Measurements from ENCODE around the gene MYADM.
"Not testable (repeated sequence)": the region's sequence is repeated elsewhere in the genome, so short reads cannot be mapped to it uniquely, and the experiment has no call there.

MYADM gene, protein sequence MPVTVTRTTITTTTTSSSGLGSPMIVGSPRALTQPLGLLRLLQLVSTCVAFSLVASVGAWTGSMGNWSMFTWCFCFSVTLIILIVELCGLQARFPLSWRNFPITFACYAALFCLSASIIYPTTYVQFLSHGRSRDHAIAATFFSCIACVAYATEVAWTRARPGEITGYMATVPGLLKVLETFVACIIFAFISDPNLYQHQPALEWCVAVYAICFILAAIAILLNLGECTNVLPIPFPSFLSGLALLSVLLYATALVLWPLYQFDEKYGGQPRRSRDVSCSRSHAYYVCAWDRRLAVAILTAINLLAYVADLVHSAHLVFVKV

DNA sequence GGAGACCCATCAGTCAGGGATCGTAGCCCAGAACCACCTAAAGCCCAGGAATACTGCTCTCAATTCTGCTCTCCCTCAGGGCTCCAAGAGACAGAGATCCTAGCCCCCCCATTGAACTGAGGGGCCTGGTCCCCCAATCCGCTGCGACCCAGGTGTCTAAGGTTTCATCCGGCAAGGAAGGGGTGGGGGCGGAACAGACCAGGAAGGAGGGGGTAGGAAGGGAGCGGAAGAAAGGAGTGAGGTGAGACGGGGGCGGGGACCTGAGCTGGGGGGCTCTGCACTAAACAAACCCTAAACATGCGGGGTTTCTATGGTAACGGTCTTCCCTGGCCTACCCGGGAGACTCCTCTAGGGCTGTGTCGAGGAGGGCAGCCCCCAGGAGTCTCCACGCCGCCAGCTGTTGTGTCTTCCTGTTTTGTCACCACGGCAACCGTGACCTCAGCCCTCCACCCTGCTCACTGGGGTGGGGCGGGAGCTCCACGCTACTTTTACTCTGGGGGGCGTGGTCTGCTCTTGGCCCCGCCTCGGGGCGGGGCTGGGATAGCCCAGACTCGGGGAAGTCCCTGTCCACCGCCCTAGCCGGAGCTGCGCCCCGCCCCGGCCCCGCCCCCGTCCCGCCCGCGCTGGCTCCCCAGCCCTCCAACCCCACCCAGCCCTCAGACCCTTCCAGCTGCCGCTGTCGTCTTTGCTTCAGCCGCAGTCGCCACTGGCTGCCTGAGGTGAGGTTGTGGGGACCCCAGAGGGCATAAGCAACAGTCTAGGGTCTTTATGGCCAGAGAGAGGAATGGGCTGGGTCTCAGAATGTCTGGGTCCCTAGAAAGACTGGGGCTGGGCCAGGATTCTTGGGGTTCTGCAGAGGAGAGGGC lies at the start of gene MYADM:
MYADM (plus strand) TSS at position 659 of the 866 bp plus-strand sequence. CDS start 5,647 bp downstream, outside the sequence.
- peak; percentile 100 for DNase-seq

DNA sequence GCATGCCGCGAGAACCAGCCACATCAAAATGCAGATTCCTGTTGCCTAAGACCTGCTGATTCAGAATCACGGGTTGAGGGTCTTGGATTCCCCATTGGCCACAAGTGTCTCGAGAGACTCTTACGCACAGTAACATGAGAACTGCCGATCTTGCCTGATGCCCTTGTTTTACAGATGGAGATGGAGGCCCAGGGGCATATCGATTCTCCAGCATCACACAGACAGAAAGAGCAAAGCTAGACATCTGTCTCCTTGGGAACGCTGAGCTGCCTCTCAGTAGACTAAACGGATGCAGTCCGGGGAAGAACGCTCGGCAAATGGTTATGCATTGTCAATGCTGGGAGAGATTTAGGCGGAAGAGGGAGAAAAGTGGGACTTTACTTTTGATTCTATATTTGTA lies 48.9 kb upstream of the MYADM start:
- no peak for DNase-seq

DNA sequence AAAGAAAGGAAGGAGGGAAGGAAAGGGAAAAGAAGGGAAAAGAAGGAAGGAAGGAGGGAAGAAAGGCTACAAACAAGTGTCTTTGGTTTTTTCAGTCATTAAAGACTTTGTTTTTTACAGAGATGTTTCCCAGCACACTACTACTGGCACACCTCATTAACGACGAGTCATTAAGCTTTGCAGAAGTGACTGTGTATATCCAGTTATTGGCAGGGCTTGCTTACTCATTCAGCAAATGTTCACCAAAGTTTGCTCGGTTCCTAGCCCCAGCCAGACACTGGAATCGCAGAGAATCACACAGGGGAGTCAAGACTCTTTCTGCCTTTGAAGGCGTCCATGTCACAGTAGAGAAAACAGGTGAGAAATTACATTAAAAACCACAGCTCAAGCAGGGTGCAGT lies 47.8 kb upstream of the MYADM start:
- DNase-seq, result no peak

DNA sequence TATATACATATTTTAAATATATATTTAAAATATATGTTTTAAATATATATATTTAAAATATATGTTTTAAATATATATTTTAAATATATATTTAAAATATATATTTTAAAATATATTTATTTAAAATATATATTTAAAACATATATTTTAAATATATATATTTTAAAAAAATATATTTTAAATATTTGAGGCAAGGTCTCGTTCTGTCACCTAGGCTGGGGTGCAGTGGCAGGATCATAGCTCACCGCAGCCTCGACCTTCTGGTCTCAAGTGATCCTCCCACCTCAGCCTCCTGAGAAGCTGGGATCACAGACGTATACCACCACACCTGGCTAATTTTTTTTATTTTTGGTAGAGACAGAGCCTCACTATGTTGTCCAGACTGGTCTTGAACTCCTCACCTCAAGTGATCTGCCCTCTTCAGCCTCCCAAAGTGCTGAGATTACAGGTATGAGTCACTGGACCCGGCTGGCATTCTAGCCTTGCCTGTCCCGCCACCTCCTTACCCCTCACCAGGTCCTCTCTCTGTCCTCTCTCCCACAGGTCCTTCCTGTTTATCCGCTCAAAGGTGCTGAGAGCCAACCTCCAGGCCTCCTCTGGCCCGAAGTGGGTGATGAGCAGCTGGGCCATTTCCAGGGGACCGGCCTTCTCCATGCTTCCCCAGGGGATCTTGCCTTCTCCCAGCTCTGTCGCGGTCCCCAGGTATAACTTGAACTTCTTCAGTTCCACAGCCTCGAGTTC lies 44.1 kb upstream of the MYADM start:
- DNase-seq, result no peak

DNA sequence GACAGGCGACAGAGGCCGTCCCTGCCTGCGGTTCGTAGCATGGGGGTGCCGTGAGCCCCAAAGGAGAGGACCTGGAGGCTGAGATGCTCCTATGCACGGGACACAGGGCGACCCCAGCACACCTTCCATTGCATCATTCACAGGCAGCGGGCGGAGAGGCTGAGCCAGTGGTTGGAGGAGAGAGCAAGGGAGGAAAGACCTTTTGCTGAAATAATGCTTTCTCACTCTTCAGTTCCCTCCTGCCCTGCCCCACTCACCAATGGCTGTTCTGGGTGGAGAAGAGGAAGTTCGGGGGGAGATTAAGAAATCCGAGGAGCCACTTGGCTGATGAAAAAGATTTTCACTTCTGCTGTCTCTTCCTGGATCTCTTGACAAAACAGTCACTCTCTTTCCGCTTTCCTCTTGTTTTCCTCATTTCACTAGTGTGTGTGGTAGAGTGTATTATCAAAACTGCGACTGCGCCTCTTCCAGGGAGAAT lies 43.5 kb upstream of the MYADM start, which contains the start of gene NLRP12:
NLRP12 (minus strand) TSS at position 181 of the 478 bp plus-strand sequence; CDS start at position 41, 140 bp downstream.
- DNase-seq, result peak; percentile 14 to 65

DNA sequence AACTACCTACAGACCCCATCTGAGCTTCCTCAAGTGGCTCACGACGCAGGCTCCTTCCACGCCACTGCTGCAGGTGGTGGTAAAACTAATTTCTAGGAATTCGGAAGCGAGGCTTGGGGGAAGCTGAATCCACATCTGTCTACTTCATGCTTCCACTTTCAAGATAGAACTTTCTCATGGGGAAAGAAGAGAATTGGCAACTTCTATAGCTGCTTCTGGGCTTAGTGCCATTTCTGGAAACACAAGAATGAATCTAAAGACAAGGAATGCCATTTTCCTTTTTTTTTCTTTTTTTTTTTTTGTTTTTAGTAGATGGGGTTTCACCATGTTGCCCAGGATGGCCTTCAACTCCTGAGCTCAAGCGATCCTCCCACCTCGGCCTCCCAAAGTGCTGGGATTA lies 40.8 kb upstream of the MYADM start:
- DNase-seq, result no peak

DNA sequence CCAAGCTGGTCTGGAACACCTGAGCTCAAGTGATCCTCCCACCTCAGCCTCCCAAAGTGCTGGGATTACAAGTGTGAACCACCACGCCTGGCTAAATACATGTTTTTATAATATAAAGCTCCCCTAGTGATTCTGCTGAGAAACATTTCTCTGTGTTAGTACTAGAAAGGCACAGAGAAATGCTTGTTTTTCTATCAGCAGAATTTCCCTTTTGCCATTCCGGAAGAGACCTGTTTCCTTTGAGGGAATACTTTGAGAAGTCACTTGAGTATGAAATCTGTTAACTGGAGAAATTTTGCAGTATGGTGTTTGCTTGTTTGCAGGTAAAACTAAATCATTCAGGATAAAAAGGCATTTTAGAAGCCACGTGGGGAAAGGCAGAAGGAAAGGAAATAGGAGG lies 39.2 kb upstream of the MYADM start:
- DNase-seq, result no peak

DNA sequence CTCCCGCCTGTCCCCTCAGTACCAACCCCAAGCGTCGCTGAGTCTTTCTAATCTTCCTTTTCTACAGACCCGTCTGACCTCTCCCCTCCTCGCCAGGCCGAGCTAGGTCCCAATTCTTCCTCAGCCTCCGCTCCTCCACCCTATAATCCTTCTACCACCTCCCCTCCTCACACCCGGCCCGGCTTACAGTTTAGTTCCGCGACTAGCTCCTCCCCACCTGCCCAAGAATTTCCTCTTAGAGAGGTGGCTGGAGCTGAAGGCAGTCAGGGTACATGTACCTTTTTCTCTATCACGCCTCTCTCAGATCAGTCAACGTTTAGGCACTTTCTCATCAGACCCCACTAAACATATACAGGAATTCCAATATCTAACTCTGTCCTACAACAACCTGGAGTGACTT lies 34.8 kb upstream of the MYADM start:
- DNase-seq, result not testable (repeated sequence)

DNA sequence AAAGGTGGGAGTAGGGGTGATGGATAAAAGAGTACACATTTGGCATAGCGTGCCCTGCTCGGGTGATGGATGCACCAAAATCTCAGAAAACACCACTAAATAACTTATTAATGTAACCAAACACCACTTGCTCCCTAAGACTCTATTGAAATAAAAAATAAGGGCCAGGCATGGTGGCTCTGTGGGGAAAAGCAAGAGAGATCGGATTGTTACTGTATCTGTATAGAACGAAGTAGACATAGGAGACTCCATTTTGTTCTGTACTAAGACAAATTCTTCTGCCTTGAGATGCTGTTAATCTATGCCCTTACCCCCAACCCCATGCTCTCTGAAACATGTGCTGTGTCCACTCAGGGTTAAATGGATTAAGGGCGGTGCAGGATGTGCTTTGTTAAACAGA lies 29.2 kb upstream of the MYADM start:
- DNase-seq, result not testable (repeated sequence)

DNA sequence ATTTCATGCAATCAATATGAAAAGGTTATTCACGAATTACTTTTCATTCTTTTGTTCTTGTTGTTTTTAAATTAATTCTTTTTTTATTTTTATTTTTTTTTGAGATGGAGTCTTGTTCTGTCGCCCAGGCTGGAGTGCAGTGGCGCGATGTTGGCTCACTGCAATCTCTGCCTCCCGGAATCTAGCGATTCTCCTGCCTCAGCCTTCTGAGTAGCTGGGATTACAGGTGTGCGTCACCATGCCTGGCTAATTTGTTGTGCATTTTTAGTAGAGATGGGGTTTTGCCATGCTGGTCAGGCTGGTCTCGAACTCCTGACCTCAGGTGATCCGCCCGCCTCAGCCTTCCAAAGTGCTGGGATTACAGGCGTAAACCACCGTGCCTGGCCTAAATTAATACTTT lies 27.4 kb upstream of the MYADM start:
- DNase-seq, result not testable (repeated sequence)

DNA sequence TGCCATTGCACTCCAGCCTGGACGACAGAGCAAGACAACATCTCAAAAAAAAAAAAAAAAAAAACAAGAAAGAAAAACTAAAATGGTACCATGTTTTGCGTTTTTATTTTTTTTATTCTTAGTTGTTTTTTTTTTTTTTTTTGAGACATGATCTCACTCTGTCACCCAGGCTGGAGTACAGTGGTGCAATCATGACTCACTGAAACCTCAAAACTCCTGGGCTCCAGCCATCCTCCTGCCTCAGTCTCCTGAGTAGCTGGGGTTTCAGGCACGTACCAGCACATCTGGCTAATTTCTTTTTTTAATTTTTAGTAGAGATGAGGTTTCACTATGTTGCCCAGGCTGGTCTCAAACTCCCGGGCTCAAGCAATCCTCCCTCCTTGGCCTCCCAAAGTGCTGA lies 26.8 kb upstream of the MYADM start:
- peak in 1 of 2 donors; percentile 45 for DNase-seq

DNA sequence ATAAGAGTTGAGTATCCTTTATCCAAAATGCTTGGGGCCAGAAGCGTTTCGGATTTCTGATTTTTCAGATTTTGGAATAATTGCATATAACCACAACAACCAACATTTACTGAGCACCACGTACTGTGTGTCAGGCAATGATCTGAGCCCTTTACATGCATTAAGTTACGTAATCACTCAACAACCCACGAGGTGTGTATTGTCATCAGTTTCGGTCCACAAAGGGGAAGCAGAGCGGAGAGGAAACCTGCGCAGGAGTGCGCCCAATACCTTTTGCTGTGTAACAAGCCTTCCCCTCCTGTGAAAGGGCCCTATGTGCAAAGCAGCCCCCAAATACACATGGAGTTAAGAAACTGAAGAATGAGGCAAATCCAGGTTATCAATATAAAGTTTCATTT lies 22.8 kb upstream of the MYADM start:
- DNase-seq, result peak; percentile 18 to 56

DNA sequence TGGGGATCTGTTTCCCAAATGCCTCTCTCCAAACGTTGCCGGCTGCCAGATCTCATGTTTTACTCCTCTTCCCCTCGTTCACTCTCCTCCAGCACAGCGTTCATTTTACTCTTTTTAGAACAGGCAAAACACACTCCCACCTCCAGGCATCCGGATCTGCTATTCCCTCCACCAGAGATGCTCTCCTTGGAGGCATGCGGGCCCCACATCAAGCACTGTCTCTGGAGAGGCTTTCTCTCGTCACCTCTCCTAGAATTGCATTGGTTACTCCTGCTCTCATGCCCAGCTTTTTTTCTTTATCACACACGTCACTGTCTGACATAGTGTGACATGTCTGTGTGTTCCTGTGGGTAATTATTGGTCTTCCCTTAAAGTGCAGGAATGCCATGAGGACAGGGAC lies 20.1 kb upstream of the MYADM start:
- DNase-seq, result no peak

DNA sequence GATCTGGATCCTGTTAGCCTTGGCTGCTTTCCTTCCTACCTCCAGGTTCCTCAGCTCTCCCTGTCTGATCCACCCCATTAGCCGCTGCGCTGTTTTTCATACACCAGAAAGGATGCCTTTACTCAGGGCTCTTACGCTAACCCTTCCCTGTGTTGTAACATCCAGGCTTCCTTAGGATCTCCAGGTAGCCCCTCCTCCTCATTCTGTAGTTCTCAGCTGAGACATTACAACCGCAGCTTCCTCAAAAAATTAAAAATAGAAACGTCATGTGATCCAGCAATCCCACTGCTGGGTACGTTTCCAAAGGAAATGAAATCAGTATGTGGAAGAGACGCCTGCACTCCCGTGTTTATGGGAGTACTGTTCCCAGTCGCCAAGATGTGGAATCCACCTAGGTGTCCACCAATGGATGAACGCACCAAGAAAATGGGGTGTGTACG lies 18.4 kb upstream of the MYADM start:
- peak in 1 of 2 donors; percentile 36 for DNase-seq

DNA sequence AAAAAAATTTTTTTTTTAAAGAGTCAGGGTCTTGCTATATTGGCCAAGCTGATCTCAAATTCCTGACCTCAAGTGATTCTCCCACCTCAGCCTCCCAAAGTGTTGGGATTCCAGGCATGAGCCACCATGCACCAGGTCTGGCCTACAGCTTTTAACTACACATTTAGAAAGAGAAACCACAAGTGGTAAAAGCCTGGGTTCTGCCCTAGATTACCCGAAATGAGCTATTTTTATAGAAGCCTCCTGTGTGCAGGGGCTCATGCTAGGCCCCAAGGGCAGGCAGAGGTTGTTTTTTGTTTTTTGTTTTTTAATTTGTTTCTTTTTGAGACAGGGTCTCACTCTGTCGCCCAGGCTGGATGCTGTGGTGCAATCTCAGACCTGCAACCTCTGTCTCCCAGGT lies 14.0 kb upstream of the MYADM start:
- DNase-seq, result no peak

DNA sequence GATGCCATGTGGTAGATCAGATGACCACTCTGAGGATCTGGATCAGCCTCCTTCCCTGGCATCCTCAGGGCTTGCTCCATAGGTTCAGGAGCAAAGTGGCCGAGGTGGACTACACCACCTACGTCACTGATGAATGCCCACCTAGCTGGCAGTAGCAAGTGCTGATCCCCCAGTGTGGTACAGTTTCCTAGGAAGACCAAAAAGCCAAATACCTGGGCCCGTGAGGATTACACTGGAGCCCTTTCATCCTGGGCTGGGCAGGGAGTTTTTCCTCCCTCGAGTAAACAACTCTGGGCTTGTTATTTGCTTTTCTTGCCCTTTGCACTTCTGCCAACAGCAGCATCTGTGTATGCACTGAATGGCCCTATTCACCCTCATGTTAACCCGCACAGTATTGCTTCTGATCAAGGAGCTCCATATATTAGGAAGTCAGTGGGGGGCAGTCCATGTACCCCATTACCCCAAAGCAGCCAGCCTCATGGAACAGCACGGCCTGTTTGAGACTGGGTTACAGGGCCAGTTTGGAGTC lies 3.3 kb upstream of the MYADM start:
- DNase-seq, result no peak

DNA sequence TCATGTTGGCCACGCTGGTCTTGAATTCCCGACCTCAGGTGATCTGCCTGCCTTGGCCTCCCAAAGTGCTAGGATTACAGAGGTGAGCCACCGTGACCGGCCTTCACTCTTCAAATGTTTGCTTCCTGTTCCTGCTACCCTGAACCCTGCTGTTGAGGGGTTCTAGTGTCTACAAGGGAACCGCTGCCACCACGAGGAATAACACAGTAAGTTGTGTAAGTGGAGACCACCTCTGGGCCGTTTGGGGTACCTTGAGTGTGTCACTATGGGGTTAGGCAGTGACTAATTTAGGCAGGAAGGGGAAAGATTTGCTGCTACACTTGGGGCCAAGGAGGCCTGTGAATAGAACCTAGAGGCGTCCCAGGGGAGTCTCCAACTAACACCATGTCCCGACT lies 2.2 kb upstream of the MYADM start:
- peak in 1 of 2 donors; percentile 22 for DNase-seq

DNA sequence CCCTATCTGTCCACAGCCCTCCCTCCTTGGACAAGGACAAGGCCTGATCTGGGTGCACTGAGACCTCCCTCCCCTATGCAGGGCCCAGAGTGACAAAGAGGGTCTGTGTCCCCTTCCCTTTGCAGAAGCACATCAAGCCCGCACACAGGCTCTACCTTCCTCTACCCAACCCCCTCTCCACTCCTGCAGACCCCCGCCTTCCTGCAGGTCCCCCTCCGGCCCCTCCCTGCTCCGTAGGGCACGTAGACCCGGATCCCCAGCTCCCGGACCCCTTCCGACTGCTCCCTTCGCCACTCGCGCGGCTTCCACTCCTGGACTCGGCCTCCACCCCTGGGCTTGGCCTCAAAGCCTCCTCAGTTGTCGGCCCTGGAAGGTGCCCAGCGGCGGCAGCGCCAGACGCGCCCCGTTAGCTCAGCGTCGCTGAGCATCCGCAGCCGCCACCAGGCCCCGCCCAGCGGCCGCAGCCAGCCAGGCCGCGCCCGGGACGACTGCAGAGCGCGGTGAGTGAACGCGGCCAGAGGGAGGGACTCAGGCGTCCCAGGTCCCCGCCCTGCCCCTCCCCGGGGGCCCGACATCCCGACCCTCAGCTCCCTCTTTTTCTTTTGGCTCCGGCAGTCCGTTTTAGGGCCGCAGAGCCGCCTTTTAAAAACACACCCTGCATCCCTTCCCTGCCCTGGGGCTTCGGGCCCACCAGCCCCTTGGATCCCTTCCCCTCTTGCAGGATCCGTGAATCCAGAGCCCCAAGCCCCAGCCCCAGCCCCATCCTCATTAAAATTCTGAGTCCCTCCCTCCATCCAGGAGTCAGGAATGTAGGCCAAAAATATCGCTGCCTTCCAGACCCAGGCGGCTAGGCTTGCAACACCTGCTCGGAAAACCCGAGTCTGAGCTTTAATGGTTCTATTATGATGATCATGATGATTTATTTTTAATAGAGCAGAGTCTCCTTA lies 1.5 kb upstream of the MYADM start:
- peak; percentile 83 to 86 for DNase-seq

DNA sequence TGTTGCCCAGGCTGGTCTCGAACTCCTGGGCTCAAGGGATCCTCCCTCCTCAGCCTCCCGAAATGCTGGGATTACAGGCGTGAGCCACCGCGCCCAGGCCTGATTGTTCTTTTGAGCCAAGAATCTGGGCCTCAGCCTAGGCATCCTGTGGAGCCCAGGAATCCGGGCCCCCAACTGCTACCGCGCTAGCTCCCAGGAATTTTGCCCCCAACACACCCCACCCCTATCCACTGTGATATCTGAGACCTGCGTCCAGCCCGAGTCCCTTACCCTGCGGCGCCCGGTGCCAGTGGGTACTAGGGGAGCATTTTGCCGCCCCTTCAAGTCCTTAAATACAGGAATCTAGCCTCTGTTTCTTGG lies 838 bp upstream of the MYADM start:
- DNase-seq, result no peak

DNA sequence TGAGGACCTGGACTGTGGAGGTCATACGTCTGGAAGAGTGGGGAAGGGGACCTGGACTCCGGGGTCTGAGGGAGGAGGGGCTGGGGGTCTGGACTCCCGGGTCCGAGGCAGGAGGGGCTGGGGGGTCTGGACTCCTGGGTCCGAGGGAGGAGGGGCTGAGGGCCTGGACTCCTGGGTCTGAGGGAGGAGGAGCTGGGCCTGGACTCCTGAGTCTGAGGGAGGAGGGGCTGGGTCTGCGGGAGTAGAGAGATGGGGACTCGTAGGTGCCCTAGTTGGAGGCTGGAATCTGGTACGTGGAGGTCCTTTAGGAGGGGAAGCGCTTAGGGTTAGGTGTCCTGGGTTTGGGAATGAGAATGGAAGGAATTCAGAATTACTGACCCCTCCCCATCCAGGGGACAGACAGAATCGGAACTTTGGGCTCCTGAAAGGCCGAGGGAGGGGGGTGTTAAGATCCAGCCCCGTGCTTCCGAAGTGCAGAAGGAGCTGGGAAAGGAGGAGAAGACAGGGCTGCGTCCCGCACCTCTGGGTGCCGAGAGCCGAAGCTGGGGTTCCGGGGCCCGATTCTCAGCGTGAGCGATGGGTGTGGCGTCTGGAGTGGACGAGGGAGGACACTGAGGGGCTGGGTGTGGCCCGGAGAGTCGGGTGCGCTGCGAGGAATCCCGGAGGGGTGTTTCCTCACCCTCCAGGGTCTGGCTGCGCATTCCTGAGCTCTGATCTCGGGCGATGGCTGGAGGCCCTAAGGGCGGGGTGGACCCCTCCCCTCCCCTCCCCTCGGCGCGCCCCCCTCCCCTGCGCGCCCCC lies 608 bp downstream of the MYADM start:
- peak; percentile 66 to 67 for DNase-seq

All from CD4-positive, alpha-beta T cell treated with Interleukin-4 for 1 hour (primary cell).